ENCODE data around the gene SLC6A9. TPM values are rescaled to one million over a fixed set of nuclear protein-coding genes. Genes with fewer than 3 reads are reported as not detected.

Gene SLC6A9
- total RNA-seq, 2 experiments from 2014 or later, result 6.5 to 7.4 TPM

DNA sequence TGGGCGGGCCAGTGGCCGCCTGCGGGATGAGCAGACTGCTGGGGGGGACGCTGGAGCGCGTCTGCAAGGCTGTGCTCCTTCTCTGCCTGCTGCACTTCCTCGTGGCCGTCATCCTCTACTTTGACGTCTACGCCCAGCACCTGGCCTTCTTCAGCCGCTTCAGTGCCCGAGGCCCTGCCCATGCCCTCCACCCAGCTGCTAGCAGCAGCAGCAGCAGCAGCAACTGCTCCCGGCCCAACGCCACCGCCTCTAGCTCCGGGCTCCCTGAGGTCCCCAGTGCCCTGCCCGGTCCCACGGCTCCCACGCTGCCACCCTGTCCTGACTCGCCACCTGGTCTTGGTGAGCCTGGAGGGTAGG lies 50.1 kb downstream of the SLC6A9 start:
- ChIA-PET POLR2A (no interaction called here), CTCF (no interaction called here)
- intact Hi-C loops (cut with micrococcal nuclease), result no loop called here
- TF ChIP-seq, protein P1, sequence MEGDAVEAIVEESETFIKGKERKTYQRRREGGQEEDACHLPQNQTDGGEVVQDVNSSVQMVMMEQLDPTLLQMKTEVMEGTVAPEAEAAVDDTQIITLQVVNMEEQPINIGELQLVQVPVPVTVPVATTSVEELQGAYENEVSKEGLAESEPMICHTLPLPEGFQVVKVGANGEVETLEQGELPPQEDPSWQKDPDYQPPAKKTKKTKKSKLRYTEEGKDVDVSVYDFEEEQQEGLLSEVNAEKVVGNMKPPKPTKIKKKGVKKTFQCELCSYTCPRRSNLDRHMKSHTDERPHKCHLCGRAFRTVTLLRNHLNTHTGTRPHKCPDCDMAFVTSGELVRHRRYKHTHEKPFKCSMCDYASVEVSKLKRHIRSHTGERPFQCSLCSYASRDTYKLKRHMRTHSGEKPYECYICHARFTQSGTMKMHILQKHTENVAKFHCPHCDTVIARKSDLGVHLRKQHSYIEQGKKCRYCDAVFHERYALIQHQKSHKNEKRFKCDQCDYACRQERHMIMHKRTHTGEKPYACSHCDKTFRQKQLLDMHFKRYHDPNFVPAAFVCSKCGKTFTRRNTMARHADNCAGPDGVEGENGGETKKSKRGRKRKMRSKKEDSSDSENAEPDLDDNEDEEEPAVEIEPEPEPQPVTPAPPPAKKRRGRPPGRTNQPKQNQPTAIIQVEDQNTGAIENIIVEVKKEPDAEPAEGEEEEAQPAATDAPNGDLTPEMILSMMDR (IDR thresholded peaks at IDR 0.05), result no peak
- Mint-ChIP-seq H3K4me1 (ENCODE audit: low read depth) (peaks cover 32% of the 10 kb centered on the region), H3K9me3 (no peaks in the 10 kb centered on the region), H3K27ac (no peak overlapping the region), H3K36me3 (ENCODE audit: low read depth) (peaks cover 45% of the 10 kb centered on the region), H3K4me3 (no peak overlapping the region), H3K27me3 (no peaks in the 10 kb centered on the region)
- DNase-seq (no peak), ATAC-seq (no peak)

DNA sequence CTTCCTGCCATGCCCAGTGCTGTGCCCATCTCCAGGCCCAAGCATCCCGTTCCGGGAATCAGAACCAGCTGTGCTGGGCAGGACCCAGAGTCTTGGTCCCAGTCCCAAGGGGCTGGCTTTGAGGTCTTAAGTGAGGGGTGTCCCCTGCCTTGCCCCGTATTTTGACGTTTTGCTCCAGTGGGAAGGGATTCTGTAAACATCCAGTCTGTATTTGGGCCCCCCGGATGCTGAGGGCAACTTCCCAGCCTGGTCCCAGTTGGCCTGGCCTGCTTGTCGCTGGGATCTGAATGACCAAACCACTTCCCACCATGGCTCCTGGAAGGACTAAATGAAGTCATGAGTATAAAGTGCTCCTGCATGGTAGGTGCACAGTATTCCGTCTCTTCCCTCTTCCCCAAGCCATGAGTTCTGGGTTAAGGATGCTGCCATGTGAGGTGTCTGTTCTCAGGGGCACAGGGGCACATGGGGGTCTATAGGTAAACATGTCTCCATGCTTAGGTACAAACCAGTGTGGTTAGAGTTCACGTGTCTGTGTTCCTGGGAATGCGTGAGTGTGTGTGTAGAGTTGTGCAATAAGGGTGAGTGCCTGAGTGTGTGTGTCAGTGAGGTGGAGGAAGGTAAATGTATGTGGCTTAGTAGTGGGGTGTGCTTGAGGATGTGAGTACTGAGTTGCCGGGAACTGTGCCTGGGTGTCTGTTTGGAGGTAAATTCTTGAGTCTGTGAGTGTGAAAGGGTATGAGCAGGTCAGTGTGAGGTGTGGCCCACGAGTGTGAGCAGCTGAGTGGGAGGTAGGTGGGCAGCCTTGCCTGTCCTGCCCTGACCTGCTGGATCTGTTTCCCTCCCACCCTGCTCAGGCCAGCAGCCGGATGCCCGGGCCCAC lies 50.8 kb downstream of the SLC6A9 start:
- Mint-ChIP-seq H3K27ac (no peak overlapping the region), H3K9me3 (no peaks in the 10 kb centered on the region), H3K36me3 (ENCODE audit: low read depth) (peaks cover 42% of the 10 kb centered on the region), H3K4me1 (ENCODE audit: low read depth) (peaks cover 36% of the 10 kb centered on the region), H3K27me3 (no peaks in the 10 kb centered on the region), H3K4me3 (peak overlapping the region; percentile 86)
- POLR2A ChIA-PET, result interaction anchor here (1.2 kb wide), 1 partner anchor 32 kb away, joined by 4 read pairs; no protein-coding TSS in a partner anchor
- no peak for ATAC-seq
- intact Hi-C loops (cut with micrococcal nuclease), result no loop called here
- TF ChIP-seq, protein P1 (IDR thresholded peaks at IDR 0.05), result no peak
- CTCF ChIA-PET, result interaction anchor here (0.8 kb wide), 1 partner anchor 23 kb away, joined by 3 read pairs; no protein-coding TSS in a partner anchor
- no peak for DNase-seq

DNA sequence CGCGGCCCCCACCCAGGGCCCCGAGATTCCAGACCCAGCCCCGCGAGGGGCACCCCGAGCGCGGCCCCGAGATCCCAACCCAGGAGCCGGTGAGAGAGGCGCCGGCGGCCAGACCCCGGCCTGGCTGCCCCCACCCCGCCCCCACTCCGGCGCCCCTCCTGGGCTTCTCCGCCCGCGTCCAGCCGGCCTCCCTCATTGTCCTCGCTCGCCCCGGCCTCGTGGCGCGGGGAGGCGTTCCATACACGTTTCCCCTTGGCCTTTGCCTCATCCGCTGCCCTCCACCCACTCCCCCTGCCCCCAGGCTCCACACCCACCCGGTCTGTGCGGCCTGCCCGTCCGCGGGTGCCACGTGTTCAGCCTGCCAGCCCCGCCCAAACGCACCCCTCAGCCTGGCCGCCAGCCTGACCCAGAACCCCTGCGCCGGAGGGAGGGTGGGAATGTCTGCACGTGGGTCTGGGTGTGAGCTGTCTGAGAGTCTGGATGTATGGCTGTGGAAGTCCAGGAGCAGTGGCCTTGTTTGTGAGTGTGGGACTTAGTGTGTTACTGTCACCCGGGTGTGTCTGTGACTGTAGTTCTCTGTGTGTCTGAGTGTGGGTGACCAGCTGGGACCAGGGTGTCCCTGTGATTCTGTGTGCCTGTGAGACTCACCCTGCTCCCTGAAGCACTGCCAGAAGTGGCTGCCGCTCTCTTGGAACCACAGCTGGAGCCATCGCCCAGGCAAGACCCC lies 51.6 kb downstream of the SLC6A9 start:
- ATAC-seq, result no peak
- H3K4me3 Mint-ChIP-seq, result peak overlapping the region; percentile 86
- H3K9me3 Mint-ChIP-seq, result no peaks in the 10 kb centered on the region
- peaks cover 40% of the 10 kb centered on the region for H3K36me3 Mint-ChIP-seq (ENCODE audit: low read depth)
- CTCF ChIA-PET, result no interaction called here
- POLR2A ChIA-PET, result interaction anchor here (1.2 kb wide), 1 partner anchor 31 kb away, joined by 4 read pairs; no protein-coding TSS in a partner anchor
- TF ChIP-seq, protein P1 (IDR thresholded peaks at IDR 0.05), result no peak
- intact Hi-C loops (cut with micrococcal nuclease), result no loop called here
- H3K27me3 Mint-ChIP-seq, result no peaks in the 10 kb centered on the region
- H3K4me1 Mint-ChIP-seq (ENCODE audit: low read depth), result peaks cover 36% of the 10 kb centered on the region
- peak overlapping the region; percentile 80 for H3K27ac Mint-ChIP-seq
- DNase-seq, result peak; percentile 48

DNA sequence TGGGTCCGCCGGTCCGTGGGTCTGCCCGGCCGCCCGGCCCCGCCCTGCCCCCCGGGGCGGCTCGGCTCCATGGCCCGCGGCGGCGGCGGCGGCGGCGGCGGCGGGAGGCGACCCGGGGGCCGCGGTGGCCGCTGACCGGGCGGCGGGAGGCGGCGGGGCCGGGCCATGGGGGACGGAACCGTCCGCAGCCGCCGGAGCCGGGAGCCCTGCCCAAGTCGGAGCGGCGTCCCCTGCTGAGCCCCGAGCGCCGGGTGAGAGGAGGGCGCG lies 52.1 kb downstream of the SLC6A9 start:
- ATAC-seq (no peak), DNase-seq (no peak)
- H3K27me3 Mint-ChIP-seq, result no peaks in the 10 kb centered on the region
- intact Hi-C loops (cut with micrococcal nuclease), result no loop called here
- H3K27ac Mint-ChIP-seq, result no peak overlapping the region
- H3K9me3 Mint-ChIP-seq, result no peaks in the 10 kb centered on the region
- ChIA-PET CTCF (no interaction called here), POLR2A (interaction anchor here (1.2 kb wide), 1 partner anchor 30 kb away, joined by 4 read pairs; no protein-coding TSS in a partner anchor)
- TF ChIP-seq, protein P1 (IDR thresholded peaks at IDR 0.05), result no peak
- H3K36me3 Mint-ChIP-seq (ENCODE audit: low read depth), result peaks cover 40% of the 10 kb centered on the region
- peaks cover 38% of the 10 kb centered on the region for H3K4me1 Mint-ChIP-seq (ENCODE audit: low read depth)
- H3K4me3 Mint-ChIP-seq, result no peak overlapping the region
